GM12891 (cell line): ENCODE measurements around the gene MKX.

Source experiments
- DNase-seq: peaks from one replicate; pipeline ENCODE4 v3.0.0; 2011; ENCODE audit warnings: low spot score; ENCODE audit not compliant: insufficient read length
- FAIRE-seq: peaks from 2 replicates; lab custom pipeline; 2011; peaks lifted over from hg19 to GRCh38; lab: Jason Lieb, UNC
- PAX5 ChIP-seq: IDR thresholded peaks from 2 replicates; pipeline ENCODE4 v1.6.1; 2011; ENCODE audit warnings: low read length, moderate library complexity, mild to moderate bottlenecking; ENCODE audit not compliant: insufficient read depth, severe bottlenecking
- POLR2A ChIP-seq: IDR thresholded peaks from 2 replicates; pipeline ENCODE4 v1.6.1; 2011; ENCODE audit warnings: low read depth, low read length, control low read depth
- POLR2AphosphoS5 ChIP-seq: IDR thresholded peaks from 2 replicates; pipeline ENCODE4 v1.6.1; 2011; ENCODE audit warnings: low read depth, low read length, control low read depth
- POU2F2 ChIP-seq: IDR thresholded peaks from 2 replicates; pipeline ENCODE4 v1.6.1; 2011; ENCODE audit warnings: low read depth, mild to moderate bottlenecking, control low read depth, low read length, moderate library complexity
- SPI1 ChIP-seq: IDR thresholded peaks from 2 replicates; pipeline ENCODE4 v1.6.1; 2011; ENCODE audit warnings: low read depth, low read length, control low read depth
- TAF1 ChIP-seq: IDR thresholded peaks from 2 replicates; pipeline ENCODE4 v1.6.1; 2011; ENCODE audit warnings: low read depth, low read length, control low read depth

The MKX gene

DNA sequence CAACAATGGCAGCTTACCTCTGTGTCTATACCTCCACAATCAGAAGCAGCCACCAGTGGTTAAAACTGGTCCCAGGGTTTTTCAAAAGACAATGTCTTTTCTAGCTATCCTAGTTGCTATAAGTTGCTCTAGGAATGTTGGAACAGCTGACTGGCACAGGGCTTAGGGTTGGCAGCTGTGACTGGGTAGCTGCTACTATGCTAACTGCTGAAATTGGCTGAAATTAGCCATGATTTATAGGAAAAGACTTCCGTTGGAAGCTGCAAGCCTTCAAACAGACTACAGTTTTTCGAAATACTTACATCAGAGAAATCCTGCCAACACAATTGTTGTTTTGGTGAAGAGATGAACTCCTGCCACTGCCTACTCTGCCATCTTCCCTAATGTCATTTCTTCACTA is 102.3 kb downstream of the MKX start:
- DNase-seq = no peak
- TF ChIP-seq TAF1 (no peak), POLR2A (no peak), POLR2AphosphoS5 (no peak), POU2F2 (no peak), SPI1 (no peak), PAX5 (no peak)
- FAIRE-seq = no peak

DNA sequence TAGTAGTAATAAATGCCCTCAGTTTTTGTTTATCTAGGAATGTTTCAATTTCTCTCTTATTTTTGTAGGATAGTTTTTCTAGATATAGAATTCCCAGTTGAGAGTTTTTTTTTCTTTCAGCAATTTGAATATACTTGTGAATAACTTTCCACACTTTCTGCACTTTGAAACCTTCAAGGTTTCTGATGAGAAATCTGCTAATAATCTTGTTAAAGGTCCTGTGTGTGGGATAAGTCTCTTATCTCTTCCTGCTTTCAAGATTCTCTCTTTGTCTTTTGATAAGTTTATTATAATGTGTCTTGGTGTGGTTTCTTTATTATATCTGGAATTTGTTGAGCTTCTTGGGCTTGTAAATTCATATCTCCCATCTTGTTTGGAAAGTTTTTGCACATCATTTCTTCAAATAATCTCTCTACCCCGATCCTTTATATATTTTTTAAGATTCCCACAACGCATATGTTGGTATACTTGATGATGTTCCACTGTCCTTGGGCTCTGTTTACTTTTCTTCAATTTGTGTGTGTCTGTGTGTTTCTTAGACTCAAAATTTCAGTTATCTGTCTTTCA is 103.5 kb downstream of the MKX start:
- no peak for DNase-seq
- no peak for FAIRE-seq
- TF ChIP-seq POLR2AphosphoS5 = no peak
- TF ChIP-seq SPI1 = no peak
- no peak for TF ChIP-seq POLR2A
- TF ChIP-seq PAX5 = no peak

DNA sequence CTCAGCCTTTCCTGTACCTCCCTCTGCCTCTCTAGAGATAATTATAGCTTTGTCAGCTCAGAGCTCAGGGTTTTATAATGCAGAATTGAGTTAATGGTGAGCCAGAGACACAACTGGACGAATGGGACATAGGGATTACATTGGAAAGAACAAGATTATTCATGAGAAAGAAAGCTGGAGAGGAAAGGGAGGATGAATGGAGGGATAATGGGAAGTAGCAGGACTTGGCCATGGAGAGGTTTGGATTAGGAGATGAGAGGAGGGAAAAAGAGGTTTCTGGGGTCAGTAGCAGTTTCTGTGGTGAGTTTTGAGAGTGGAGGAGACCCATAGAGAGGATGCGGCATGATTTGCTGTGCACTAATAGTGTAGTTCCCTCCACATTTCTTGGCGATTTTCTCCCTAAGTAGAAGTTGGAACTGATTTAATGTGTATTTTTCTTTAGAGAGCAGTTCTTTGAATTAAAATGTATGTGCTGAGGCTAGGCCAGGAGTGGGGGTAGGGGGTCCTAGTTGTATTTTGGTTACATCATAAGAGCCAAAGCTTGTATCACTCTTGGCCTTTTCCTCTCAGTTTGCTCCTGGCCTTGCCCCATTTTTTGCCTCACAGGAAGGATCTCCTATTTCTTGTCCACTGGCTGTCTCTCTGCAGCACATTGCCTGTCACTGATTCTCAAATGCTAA is 107.4 kb downstream of the MKX start:
- TF ChIP-seq POLR2AphosphoS5 (no peak), POU2F2 (no peak), PAX5 (no peak), TAF1 (no peak), POLR2A (no peak), SPI1 (no peak)
- no peak for FAIRE-seq
- no peak for DNase-seq

DNA sequence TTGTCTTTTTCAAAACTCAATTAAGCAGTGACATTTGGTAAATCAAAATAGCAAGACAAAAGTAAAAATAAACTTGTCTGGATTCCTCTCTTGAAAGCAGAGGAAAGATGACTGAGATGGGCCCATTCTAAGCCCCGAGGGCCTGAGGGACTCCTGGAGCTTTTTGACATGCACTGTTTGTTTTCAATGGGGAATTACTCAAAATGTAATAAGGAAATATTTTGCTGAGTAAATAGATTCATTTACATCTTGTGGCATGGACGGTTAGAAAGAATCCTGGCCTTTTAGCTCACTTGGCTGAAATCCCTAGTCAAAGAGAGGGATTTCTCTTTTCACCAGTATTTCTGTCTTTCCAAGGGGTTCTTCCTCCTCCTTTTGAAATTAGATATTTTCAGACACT is 108.0 kb downstream of the MKX start:
- no peak for FAIRE-seq
- no peak for DNase-seq
- TF ChIP-seq TAF1 (no peak), SPI1 (no peak), POU2F2 (no peak), POLR2AphosphoS5 (no peak), POLR2A (no peak), PAX5 (no peak)

DNA sequence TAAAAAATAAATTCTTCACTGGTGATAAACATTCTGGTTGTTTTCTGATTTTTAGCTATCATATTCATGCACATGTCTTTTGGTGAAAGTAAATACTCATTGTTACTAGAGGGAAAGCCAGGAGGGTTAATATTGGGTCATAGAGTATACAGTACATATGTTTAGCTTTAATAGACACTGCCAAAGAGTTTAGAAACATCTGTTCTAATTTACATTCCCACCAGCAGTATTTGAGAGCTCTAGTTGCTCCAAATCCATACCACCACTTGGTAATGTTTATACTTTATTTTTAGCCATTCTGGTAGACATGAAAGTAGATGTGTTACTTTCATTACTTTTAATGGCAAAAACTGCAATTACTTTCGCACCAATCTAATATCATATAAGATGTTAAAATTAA is 108.8 kb downstream of the MKX start:
- DNase-seq (no peak), FAIRE-seq (no peak)
- TF ChIP-seq TAF1 (no peak), POLR2AphosphoS5 (no peak), POLR2A (no peak)

DNA sequence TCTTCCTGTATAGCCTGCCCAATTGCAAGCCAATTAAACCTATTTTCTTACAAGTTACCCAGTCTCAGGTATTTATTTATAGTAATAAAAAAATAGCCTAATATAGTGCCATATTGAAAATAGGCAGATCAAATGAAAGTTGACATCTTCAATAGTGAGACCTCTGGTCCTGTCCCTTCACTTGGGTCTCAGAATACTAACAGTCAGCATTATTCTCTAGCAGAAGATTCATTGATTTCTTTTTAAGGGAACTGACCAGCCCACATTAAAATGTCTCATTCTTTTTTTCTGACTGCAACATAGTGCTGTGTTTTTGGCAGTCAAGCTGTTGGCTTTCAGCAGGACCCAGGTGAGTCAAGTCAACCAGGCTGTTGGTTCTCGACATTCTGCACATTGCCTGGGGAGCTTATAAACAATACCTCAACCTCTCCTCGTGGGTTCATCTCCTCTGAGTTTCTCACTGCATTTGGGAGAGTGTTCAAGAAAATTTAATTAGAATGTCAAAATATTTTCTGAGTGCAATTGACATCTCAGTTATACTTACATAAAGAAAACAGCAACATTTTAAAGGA is 109.8 kb downstream of the MKX start:
- DNase-seq (no peak), FAIRE-seq (no peak)
- TF ChIP-seq POLR2A = no peak
- TF ChIP-seq POU2F2 = no peak
- no peak for TF ChIP-seq SPI1
- TF ChIP-seq PAX5 = no peak
- no peak for TF ChIP-seq TAF1
- TF ChIP-seq POLR2AphosphoS5 = no peak

DNA sequence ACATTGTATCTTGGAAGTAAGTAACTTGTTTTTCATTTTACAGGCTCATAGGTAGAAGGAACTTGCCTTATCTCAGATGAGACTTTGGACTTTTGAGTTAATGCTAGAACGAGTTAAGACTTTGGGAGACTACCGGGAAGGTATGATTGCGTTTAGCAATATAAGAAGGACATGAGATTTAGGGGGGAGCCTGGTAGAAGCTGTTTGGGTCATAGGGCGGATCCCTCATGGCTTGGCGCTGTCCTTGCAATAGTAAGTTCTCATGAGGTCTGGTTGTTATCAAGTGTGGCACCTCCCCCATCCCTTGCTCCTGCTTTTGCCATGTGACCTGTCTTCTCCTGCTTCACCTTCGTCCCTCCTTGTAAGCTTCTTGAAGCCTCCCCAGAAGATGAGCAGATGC is 110.3 kb downstream of the MKX start:
- no peak for DNase-seq
- FAIRE-seq = no peak
- TF ChIP-seq POLR2AphosphoS5 (no peak), POLR2A (no peak), PAX5 (no peak), SPI1 (no peak), POU2F2 (no peak), TAF1 (no peak)

DNA sequence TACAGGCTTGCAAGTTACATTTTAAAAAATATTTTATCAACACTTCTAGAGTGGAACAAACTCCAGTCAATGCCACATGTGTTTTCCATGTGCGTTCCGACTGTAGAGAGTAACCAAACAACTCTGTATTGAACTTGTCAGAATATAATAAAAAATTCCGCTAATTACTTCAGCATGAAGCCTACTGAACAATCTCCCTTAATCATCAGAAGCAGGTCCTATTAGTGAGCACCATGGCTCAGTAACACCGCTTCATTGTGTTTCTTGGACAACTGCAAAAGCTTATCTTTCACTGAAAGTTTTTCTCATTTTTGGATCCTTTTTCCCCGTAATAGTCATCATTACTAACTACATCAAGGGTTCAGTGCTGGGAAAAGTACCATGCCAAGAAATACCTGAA is 117.0 kb downstream of the MKX start:
- DNase-seq (no peak), FAIRE-seq (no peak)
- no peak for TF ChIP-seq PAX5
- no peak for TF ChIP-seq POLR2AphosphoS5
- TF ChIP-seq POU2F2 = no peak
- TF ChIP-seq TAF1 = no peak
- no peak for TF ChIP-seq SPI1
- no peak for TF ChIP-seq POLR2A

DNA sequence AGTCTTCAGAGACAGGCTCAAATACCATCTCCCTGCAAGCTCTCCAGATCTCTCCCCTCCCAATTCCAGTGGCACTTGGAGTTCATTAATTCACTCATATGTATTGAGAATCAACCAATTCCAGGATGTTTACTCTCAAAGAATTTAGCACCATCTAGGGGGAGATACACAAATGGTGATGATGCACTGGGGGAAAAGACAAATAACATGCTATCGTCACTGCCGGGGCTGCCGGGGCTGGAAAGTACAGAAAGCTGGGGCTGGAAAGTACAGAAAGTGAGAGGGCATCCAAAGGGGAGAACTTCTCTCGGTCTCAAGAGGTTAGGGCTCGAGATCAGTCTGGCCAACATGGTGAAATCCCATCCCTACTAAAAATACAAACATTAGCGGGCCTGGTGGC is 118.7 kb downstream of the MKX start:
- no peak for FAIRE-seq
- TF ChIP-seq TAF1 (no peak), POU2F2 (no peak), POLR2A (no peak), PAX5 (no peak), SPI1 (no peak), POLR2AphosphoS5 (no peak)
- no peak for DNase-seq

DNA sequence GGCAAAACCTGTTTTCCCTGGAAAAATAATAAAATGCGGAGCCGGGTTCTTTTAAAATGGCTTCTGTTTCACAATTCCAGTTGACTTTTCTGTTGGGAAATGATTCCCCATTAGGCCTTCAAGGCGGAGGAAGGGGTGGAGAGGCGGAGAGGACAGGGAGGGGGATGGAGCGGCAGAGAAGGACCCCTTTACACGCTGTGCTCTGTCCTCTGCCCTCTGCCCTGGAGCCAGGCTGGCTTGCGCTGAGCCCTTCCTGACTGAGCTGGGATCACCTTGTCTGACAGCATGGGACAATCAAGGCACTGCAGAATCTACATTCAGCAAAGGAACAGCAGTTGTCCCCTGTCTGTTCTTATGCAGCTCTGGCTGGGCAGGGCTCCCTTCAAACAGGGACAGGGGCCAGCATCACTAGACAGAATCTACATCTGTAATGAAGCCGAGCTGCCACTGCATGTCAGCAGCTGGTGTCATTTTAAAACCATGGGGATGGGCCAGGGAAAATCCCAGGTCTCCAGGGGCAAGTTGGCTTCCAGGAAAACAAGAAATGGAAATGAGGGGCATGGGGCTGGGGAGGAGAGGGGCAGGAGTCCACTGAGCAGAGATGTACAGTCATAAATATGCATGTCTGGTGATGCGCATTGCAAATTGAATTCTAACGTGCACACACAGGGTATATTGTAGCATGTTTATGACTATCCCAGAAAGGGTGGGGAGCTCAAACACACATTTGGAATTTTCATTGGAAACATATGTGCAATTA is 120.0 kb downstream of the MKX start:
- DNase-seq = no peak
- TF ChIP-seq TAF1 = no peak
- no peak for TF ChIP-seq POLR2A
- no peak for TF ChIP-seq POLR2AphosphoS5
- TF ChIP-seq PAX5 = no peak
- TF ChIP-seq POU2F2 = no peak
- no peak for TF ChIP-seq SPI1
- FAIRE-seq = no peak
